HepG2 (cell line): ENCODE data around the gene USP32. TPM values are rescaled to one million over a fixed set of nuclear protein-coding genes. Genes with fewer than 3 reads are reported as not detected.
A peak's percentile ranks its signal among the peaks of the same experiment; 100 is the strongest.

Experiments
- CAMTA2 ChIP-seq: sonication (generic); formaldehyde crosslinking; IDR thresholded peaks from 2 replicates; pipeline ENCODE4 v1.4.0; 2020; ENCODE audit warnings: mild to moderate bottlenecking, missing genetic modification reagents, borderline replicate concordance
- GATA4 ChIP-seq: sonication (generic); IDR thresholded peaks from 2 replicates; pipeline ENCODE4 v1.6.1; 2016; ENCODE audit warnings: antibody characterized with exemption, low read depth, borderline replicate concordance
- JUN ChIP-seq: sonication (generic); formaldehyde crosslinking; IDR thresholded peaks from 2 replicates; pipeline ENCODE4 v1.4.0; 2020; ENCODE audit warnings: mild to moderate bottlenecking, missing genetic modification reagents
- MTA3 ChIP-seq: sonication (generic); formaldehyde crosslinking; IDR thresholded peaks from 2 replicates; pipeline ENCODE4 v1.4.0; 2020; ENCODE audit warnings: missing genetic modification reagents
- NBN ChIP-seq: fragments of 450-650 bp; conservative IDR thresholded peaks from 2 replicates; pipeline ENCODE4 v1.6.1; 2017
- NFE2L2 ChIP-seq: fragments of 150-350 bp; IDR thresholded peaks from 2 replicates; pipeline ENCODE4 v1.6.1; 2014; ENCODE audit warnings: low read length
- polyA plus RNA-seq, 8 experiments: library from polyadenylated mRNA; depleted of rRNA in 3 of 8; stranded (reverse) in 7 of 8; unstranded in 1 of 8; fragments of >200 nt; fragmentation: Illumina TruSeq in 4 of 8; extraction: Trizol in 4 of 8; gene quantifications; 2 replicates each; pipeline versions ENCODE4 v1.2.1 to v1.2.3, GENCODE V29; 2011 to 2016; ENCODE audit warnings: low read depth in 4 of 8, missing spikeins in 1 of 8, mixed read lengths in 1 of 8; ENCODE audit not compliant: insufficient read depth in 1 of 8
- total RNA-seq, 5 experiments: library from RNA; depleted of rRNA; stranded (reverse); fragments of >200 nt; fragmentation: Illumina TruSeq; extraction: Trizol; gene quantifications; 2 replicates each; pipeline ENCODE4 v1.2.3, GENCODE V29; 2016; ENCODE audit warnings: low read depth in 1 of 5
- TF ChIP-seq, protein P1 (sequence below): sonication (generic); formaldehyde crosslinking; IDR thresholded peaks from 2 replicates; pipeline ENCODE4 v1.9.0; 2021; ENCODE audit warnings: mild to moderate bottlenecking, missing genetic modification reagents
- TF ChIP-seq, protein P2 (sequence below): sonication (generic); formaldehyde crosslinking; conservative IDR thresholded peaks from 2 replicates; pipeline ENCODE4 v1.4.0; 2020; ENCODE audit warnings: missing genetic modification reagents
- TF ChIP-seq, protein P3 (sequence below), 2 experiments: fragments of 450-650 bp in 1 of 2; sonication (generic) in 1 of 2; formaldehyde crosslinking in 1 of 2; IDR thresholded peaks; 2 replicates each; pipeline versions ENCODE4 v1.6.1 to v1.8.0; 2016 to 2022; ENCODE audit warnings: antibody characterized with exemption in 1 of 2, mild to moderate bottlenecking in 1 of 2, missing genetic modification reagents in 1 of 2

The USP32 gene
- total and polyA plus RNA-seq, 2 of the 13 experiments (the other 11 are each of a cell fraction or from before 2014, with no cell fraction given): 24.9 to 39.9 TPM

DNA sequence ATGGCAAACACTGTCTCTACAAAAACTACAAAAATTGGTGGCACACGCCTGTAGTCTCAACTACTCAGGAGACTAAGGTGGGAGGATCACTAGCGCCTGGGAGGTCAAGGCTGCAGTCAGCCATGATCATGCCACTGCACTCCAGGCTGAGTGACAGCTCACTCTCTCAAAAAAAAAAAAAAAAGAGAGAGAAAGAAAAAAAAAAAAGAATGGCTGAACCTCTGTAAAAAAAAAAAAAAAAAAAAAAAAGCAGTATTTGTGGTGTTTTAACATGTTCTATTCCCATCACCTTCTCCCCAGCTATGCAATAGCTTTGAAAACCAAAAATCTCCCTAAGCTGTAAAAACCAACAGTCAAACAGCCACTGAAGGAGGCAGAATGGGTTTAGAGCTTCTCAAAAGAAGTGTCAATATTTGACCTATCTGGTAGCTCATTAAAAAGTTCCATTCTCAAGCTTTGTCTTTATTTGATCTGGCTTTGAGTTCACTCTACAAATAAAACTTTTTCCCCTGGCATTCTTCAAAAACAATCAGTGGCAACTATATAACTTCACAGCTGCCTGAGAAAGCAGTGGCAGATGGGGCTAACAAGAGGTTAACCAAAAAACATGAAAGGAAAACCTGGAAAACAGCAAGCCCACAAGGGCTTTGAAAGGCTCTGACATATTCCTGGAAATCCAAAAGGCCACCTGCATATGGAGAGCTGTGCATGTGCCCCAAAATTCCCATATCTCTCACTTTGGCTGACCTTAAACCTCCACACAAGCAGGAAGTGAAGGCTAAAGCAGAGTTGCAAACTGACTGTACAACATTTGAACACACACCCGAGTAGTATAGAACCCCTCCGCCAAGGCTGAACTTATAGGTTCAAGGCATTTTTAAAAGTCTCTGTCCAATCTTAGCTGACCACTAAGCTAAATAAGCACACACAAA is 36.0 kb downstream of the USP32 start (continued):
- TF ChIP-seq JUN (no peak), GATA4 (no peak), CAMTA2 (CRISPR knock-in tag) (no peak), NBN (no peak), MTA3 (CRISPR knock-in tag) (no peak), NFE2L2 (no peak)
- TF ChIP-seq, protein P1, sequence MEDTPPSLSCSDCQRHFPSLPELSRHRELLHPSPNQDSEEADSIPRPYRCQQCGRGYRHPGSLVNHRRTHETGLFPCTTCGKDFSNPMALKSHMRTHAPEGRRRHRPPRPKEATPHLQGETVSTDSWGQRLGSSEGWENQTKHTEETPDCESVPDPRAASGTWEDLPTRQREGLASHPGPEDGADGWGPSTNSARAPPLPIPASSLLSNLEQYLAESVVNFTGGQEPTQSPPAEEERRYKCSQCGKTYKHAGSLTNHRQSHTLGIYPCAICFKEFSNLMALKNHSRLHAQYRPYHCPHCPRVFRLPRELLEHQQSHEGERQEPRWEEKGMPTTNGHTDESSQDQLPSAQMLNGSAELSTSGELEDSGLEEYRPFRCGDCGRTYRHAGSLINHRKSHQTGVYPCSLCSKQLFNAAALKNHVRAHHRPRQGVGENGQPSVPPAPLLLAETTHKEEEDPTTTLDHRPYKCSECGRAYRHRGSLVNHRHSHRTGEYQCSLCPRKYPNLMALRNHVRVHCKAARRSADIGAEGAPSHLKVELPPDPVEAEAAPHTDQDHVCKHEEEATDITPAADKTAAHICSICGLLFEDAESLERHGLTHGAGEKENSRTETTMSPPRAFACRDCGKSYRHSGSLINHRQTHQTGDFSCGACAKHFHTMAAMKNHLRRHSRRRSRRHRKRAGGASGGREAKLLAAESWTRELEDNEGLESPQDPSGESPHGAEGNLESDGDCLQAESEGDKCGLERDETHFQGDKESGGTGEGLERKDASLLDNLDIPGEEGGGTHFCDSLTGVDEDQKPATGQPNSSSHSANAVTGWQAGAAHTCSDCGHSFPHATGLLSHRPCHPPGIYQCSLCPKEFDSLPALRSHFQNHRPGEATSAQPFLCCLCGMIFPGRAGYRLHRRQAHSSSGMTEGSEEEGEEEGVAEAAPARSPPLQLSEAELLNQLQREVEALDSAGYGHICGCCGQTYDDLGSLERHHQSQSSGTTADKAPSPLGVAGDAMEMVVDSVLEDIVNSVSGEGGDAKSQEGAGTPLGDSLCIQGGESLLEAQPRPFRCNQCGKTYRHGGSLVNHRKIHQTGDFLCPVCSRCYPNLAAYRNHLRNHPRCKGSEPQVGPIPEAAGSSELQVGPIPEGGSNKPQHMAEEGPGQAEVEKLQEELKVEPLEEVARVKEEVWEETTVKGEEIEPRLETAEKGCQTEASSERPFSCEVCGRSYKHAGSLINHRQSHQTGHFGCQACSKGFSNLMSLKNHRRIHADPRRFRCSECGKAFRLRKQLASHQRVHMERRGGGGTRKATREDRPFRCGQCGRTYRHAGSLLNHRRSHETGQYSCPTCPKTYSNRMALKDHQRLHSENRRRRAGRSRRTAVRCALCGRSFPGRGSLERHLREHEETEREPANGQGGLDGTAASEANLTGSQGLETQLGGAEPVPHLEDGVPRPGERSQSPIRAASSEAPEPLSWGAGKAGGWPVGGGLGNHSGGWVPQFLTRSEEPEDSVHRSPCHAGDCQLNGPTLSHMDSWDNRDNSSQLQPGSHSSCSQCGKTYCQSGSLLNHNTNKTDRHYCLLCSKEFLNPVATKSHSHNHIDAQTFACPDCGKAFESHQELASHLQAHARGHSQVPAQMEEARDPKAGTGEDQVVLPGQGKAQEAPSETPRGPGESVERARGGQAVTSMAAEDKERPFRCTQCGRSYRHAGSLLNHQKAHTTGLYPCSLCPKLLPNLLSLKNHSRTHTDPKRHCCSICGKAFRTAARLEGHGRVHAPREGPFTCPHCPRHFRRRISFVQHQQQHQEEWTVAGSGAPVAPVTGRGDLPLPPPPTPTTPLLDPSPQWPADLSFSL (CRISPR knock-in tag): 0 out of 2 replicates have a peak, but pooled peaks have one; percentile 42
- TF ChIP-seq, protein P2, sequence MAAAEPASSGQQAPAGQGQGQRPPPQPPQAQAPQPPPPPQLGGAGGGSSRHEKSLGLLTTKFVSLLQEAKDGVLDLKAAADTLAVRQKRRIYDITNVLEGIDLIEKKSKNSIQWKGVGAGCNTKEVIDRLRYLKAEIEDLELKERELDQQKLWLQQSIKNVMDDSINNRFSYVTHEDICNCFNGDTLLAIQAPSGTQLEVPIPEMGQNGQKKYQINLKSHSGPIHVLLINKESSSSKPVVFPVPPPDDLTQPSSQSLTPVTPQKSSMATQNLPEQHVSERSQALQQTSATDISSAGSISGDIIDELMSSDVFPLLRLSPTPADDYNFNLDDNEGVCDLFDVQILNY (CRISPR knock-in tag): no peak
- TF ChIP-seq, protein P3, sequence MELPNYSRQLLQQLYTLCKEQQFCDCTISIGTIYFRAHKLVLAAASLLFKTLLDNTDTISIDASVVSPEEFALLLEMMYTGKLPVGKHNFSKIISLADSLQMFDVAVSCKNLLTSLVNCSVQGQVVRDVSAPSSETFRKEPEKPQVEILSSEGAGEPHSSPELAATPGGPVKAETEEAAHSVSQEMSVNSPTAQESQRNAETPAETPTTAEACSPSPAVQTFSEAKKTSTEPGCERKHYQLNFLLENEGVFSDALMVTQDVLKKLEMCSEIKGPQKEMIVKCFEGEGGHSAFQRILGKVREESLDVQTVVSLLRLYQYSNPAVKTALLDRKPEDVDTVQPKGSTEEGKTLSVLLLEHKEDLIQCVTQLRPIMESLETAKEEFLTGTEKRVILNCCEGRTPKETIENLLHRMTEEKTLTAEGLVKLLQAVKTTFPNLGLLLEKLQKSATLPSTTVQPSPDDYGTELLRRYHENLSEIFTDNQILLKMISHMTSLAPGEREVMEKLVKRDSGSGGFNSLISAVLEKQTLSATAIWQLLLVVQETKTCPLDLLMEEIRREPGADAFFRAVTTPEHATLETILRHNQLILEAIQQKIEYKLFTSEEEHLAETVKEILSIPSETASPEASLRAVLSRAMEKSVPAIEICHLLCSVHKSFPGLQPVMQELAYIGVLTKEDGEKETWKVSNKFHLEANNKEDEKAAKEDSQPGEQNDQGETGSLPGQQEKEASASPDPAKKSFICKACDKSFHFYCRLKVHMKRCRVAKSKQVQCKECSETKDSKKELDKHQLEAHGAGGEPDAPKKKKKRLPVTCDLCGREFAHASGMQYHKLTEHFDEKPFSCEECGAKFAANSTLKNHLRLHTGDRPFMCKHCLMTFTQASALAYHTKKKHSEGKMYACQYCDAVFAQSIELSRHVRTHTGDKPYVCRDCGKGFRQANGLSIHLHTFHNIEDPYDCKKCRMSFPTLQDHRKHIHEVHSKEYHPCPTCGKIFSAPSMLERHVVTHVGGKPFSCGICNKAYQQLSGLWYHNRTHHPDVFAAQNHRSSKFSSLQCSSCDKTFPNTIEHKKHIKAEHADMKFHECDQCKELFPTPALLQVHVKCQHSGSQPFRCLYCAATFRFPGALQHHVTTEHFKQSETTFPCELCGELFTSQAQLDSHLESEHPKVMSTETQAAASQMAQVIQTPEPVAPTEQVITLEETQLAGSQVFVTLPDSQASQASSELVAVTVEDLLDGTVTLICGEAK (IDR thresholded peaks at IDR 0.05): no peak
- TF ChIP-seq, protein P3 (CRISPR knock-in tag; IDR thresholded peaks at IDR 0.05): no peak
